DOHH2 (cell line): Measurements from ENCODE around the gene ZCCHC13.

ENCODE experiments used
- H3F3A ChIP-seq: fragments of 200-600 bp; sonication (generic), shearing (Covaris generic); 2 replicates; pipeline ENCODE4 v1.6.0; 2016; ENCODE audit warnings: antibody characterized with exemption, mild to moderate bottlenecking; ENCODE audit not compliant: control insufficient read depth, insufficient read depth
- H3K27ac ChIP-seq: fragments of 200-600 bp; sonication (generic); 2 replicates; pipeline ENCODE4 v1.5.1; 2014; ENCODE audit warnings: low read depth, mild to moderate bottlenecking, low read length, moderate library complexity
- H3K27me3 ChIP-seq: fragments of 200-600 bp; sonication (generic); 2 replicates; pipeline ENCODE4 v1.6.1; 2014; ENCODE audit warnings: mild to moderate bottlenecking, low read length, mixed read lengths; ENCODE audit not compliant: control insufficient read depth
- H3K36me3 ChIP-seq: fragments of 200-600 bp; sonication (generic); 2 replicates; pipeline ENCODE4 v1.6.1; 2014; ENCODE audit warnings: mild to moderate bottlenecking, low read length, moderate library complexity, mixed read lengths; ENCODE audit not compliant: control insufficient read depth
- H3K4me1 ChIP-seq: fragments of 200-600 bp; sonication (generic); 2 replicates; pipeline ENCODE4 v1.6.1; 2014; ENCODE audit warnings: mild to moderate bottlenecking, low read length, mixed read lengths; ENCODE audit not compliant: control insufficient read depth
- H3K4me2 ChIP-seq: fragments of 200-600 bp; sonication (generic); 2 replicates; pipeline ENCODE4 v1.6.0; 2014; ENCODE audit warnings: mild to moderate bottlenecking, low read length, moderate library complexity
- H3K4me3 ChIP-seq: fragments of 200-600 bp; sonication (generic); 2 replicates; pipeline ENCODE4 v1.5.1; 2014; ENCODE audit warnings: mild to moderate bottlenecking, low read length, mixed read lengths
- H3K79me2 ChIP-seq: fragments of 200-600 bp; sonication (generic); 2 replicates; pipeline ENCODE4 v1.6.1; 2014; ENCODE audit warnings: mild to moderate bottlenecking, low read length, mixed read lengths; ENCODE audit not compliant: control insufficient read depth
- H3K9me2 ChIP-seq: fragments of 200-600 bp; sonication (generic); replicated peaks from 2 replicates; pipeline ENCODE4 v1.6.1; 2014; ENCODE audit warnings: mild to moderate bottlenecking, low read length, mixed read lengths; ENCODE audit not compliant: control insufficient read depth
- H3K9me3 ChIP-seq: fragments of 200-600 bp; sonication (generic); 2 replicates; pipeline ENCODE4 v1.6.1; 2014; ENCODE audit warnings: antibody characterized with exemption, low read length, mixed read lengths; ENCODE audit not compliant: control insufficient read depth, insufficient read depth
- H4K20me1 ChIP-seq: fragments of 200-600 bp; sonication (generic); 2 replicates; pipeline ENCODE4 v1.6.0; 2014; ENCODE audit warnings: low read depth, mild to moderate bottlenecking, antibody characterized with exemption, low read length, moderate library complexity; ENCODE audit not compliant: control insufficient read depth, insufficient read depth
- CTCF ChIP-seq: fragments of 200-600 bp; sonication (generic); IDR thresholded peaks from one replicate; pipeline ENCODE4 v1.5.1; 2014; ENCODE audit warnings: antibody characterized with exemption, mild to moderate bottlenecking, low read depth, low read length; ENCODE audit not compliant: poor library complexity, severe bottlenecking
- EZH2phosphoT487 ChIP-seq: fragments of 200-600 bp; sonication (generic); IDR thresholded peaks from 2 replicates; pipeline ENCODE4 v1.6.1; 2017; ENCODE audit warnings: borderline replicate concordance, mild to moderate bottlenecking, antibody characterized with exemption, low read length, moderate library complexity, mixed read lengths

ZCCHC13 gene

GRCh38 chrX:74270393-74270792, 33.6 kb upstream of the ZCCHC13 start:
- no peak overlapping the region for H3K4me3 ChIP-seq
- H3K27me3 ChIP-seq, result no peaks in the 10 kb centered on the region
- H3K79me2 ChIP-seq, result no peaks in the 10 kb centered on the region
- no peaks in the 10 kb centered on the region for H3F3A ChIP-seq
- TF ChIP-seq EZH2phosphoT487, result no peak
- no peak for TF ChIP-seq CTCF
- no peaks in the 10 kb centered on the region for H3K9me3 ChIP-seq
- no peaks in the 10 kb centered on the region; the same call in 1 of the 2 replicates for H3K36me3 ChIP-seq
- no peak overlapping the region for H3K27ac ChIP-seq
- no peaks in the 10 kb centered on the region for H3K9me2 ChIP-seq
- no peaks in the 10 kb centered on the region for H3K4me1 ChIP-seq
- no peaks in the 10 kb centered on the region for H4K20me1 ChIP-seq
- no peak overlapping the region for H3K4me2 ChIP-seq

- Histone ChIP-seq H3K4me2 (no peak overlapping the region), H3K27ac (no peak overlapping the region), H3K9me2 (no peaks in the 10 kb centered on the region), H3K36me3 (peaks cover under 1% of the 10 kb centered on the region; the same call in 1 of the 2 replicates), H3K79me2 (no peaks in the 10 kb centered on the region), H3K4me1 (no peaks in the 10 kb centered on the region), H4K20me1 (no peaks in the 10 kb centered on the region), H3F3A (no peaks in the 10 kb centered on the region), H3K27me3 (no peaks in the 10 kb centered on the region), H3K9me3 (no peaks in the 10 kb centered on the region), H3K4me3 (no peak overlapping the region)
- no peak for TF ChIP-seq EZH2phosphoT487
- no peak for TF ChIP-seq CTCF
Observed at GRCh38 chrX:74272230-74272629, 31.8 kb upstream of the ZCCHC13 start.

GRCh38 chrX:74274516-74274915, 29.5 kb upstream of the ZCCHC13 start:
- H3F3A ChIP-seq, result no peaks in the 10 kb centered on the region
- no peaks in the 10 kb centered on the region for H3K9me2 ChIP-seq
- H3K4me2 ChIP-seq, result no peak overlapping the region
- H3K27me3 ChIP-seq, result no peaks in the 10 kb centered on the region
- no peak overlapping the region for H3K27ac ChIP-seq
- no peaks in the 10 kb centered on the region for H3K9me3 ChIP-seq
- no peak overlapping the region for H3K4me3 ChIP-seq
- no peaks in the 10 kb centered on the region for H3K79me2 ChIP-seq
- TF ChIP-seq EZH2phosphoT487 (no peak), CTCF (no peak)
- H4K20me1 ChIP-seq, result no peaks in the 10 kb centered on the region
- peaks cover 16% of the 10 kb centered on the region for H3K36me3 ChIP-seq
- H3K4me1 ChIP-seq, result peaks cover 4% of the 10 kb centered on the region
